GM12878 (cell line): ENCODE measurements around the gene RHBDF2. TPM values are rescaled to one million over a fixed set of nuclear protein-coding genes. Genes with fewer than 3 reads are reported as not detected.

ENCODE experiments used
- ASH2L ChIP-seq: fragments of 300-600, 200-600 bp; sonication (generic); IDR thresholded peaks from 2 replicates; pipeline ENCODE4 v1.6.1; 2017; ENCODE audit warnings: low read depth, mild to moderate bottlenecking, borderline replicate concordance
- BACH1 ChIP-seq: fragments of 450-650 bp; IDR thresholded peaks from 2 replicates; pipeline ENCODE4 v1.6.1; 2017; ENCODE audit warnings: mild to moderate bottlenecking, borderline replicate concordance
- BCLAF1 ChIP-seq: fragments of 450-650 bp; IDR thresholded peaks from 2 replicates; pipeline ENCODE4 v1.6.1; 2017; ENCODE audit warnings: antibody characterized with exemption, mild to moderate bottlenecking, moderate library complexity
- BRCA1 ChIP-seq: IDR thresholded peaks from 2 replicates; pipeline ENCODE4 v1.6.1; 2011; ENCODE audit warnings: low read depth, low read length, improper control_type of control experiment
- CBX3 ChIP-seq: fragments of 200-600 bp; sonication (generic); IDR thresholded peaks from 2 replicates; pipeline ENCODE4 v1.6.1; 2016; ENCODE audit warnings: low read depth, borderline replicate concordance
- DPF2 ChIP-seq: fragments of 450-650 bp; IDR thresholded peaks from 2 replicates; pipeline ENCODE4 v1.6.1; 2017; ENCODE audit warnings: mild to moderate bottlenecking
- ESRRA ChIP-seq: IDR thresholded peaks from 2 replicates; pipeline ENCODE4 v1.6.1; 2012; ENCODE audit warnings: mild to moderate bottlenecking, low read length, improper control_type of control experiment
- FOXM1 ChIP-seq: IDR thresholded peaks from 2 replicates; pipeline ENCODE4 v1.6.1; 2012; ENCODE audit warnings: low read depth, mild to moderate bottlenecking, inconsistent platforms, low read length, moderate library complexity
- JUNB ChIP-seq: IDR thresholded peaks from 2 replicates; pipeline ENCODE4 v1.6.1; 2016; ENCODE audit warnings: antibody characterized with exemption, mild to moderate bottlenecking
- KDM1A ChIP-seq: fragments of 200-600 bp; sonication (generic); IDR thresholded peaks from 2 replicates; pipeline ENCODE4 v1.6.1; 2016; ENCODE audit warnings: borderline replicate concordance
- MEF2B ChIP-seq: fragments of 450-650 bp; IDR thresholded peaks from 2 replicates; pipeline ENCODE4 v1.6.1; 2018; ENCODE audit warnings: mild to moderate bottlenecking, moderate library complexity; ENCODE audit not compliant: partially characterized antibody, poor library complexity, severe bottlenecking
- POLR2A ChIP-seq: IDR thresholded peaks from 2 replicates; pipeline ENCODE4 v1.6.1; 2011; ENCODE audit warnings: low read depth, mild to moderate bottlenecking, low read length
- ZBTB33 ChIP-seq: fragments of 450-650 bp; IDR thresholded peaks from 2 replicates; pipeline ENCODE4 v1.6.1; 2017; ENCODE audit warnings: mild to moderate bottlenecking
- ZBTB4 ChIP-seq: fragments of 450-650 bp; formaldehyde crosslinking; IDR thresholded peaks from 2 replicates; pipeline ENCODE4 v1.4.0; 2022; ENCODE audit warnings: mild to moderate bottlenecking, moderate library complexity
- ZNF207 ChIP-seq: fragments of 450-650 bp; IDR thresholded peaks from 2 replicates; pipeline ENCODE4 v1.6.1; 2014; ENCODE audit warnings: antibody characterized with exemption, mild to moderate bottlenecking, borderline replicate concordance
- ZNF384 ChIP-seq: IDR thresholded peaks from 2 replicates; pipeline ENCODE4 v1.6.1; 2012; ENCODE audit warnings: low read depth, mild to moderate bottlenecking, low read length, improper control_type of control experiment, borderline replicate concordance
- ZNF687 ChIP-seq: fragments of 450-650 bp; IDR thresholded peaks from 2 replicates; pipeline ENCODE4 v1.6.1; 2017; ENCODE audit warnings: mild to moderate bottlenecking, moderate library complexity
- polyA plus RNA-seq, 11 experiments: library from polyadenylated mRNA; depleted of rRNA in 4 of 11; unstranded in 6 of 11; stranded (reverse) in 5 of 11; fragments of >200 nt; fragmentation: Nextera tagmentation in 4 of 11; fragmentation: Illumina TruSeq in 1 of 11; extraction: Ambion mirVana in 4 of 11; extraction: Trizol in 1 of 11; gene quantifications; 1 replicate in 1 of 11; 2 replicates in 10 of 11; pipeline versions ENCODE4 v1.2.1 to v1.2.3, GENCODE V29; 2011 to 2016; ENCODE audit warnings: inconsistent platforms in 2 of 11, missing spikeins in 2 of 11, low read depth in 1 of 11
- total RNA-seq, 4 experiments: library from RNA; depleted of rRNA in 3 of 4; stranded (reverse); fragments of >200 nt in 3 of 4; fragmentation: Illumina TruSeq in 1 of 4; extraction: Trizol in 1 of 4; gene quantifications; 2 replicates each; pipeline versions ENCODE4 v1.2.1 to v1.2.3, GENCODE V29; 2013 to 2021

RHBDF2 gene
- total and polyA plus RNA-seq, 10 of the 15 experiments (the other 5 are each of a cell fraction or from before 2014, with no cell fraction given), result 0.97 to 43.0 (median 18.7) TPM

GRCh38 chr17:76497979-76498875 lies 3.0 kb downstream of the RHBDF2 start (continued):
- no peak for TF ChIP-seq BCLAF1
- TF ChIP-seq ZNF687, result peak; percentile 95
- no peak for TF ChIP-seq MEF2B
- TF ChIP-seq FOXM1, result no peak
- TF ChIP-seq ZBTB4, result no peak
- TF ChIP-seq DPF2, result peak; percentile 68; the same call in 1 of the 2 replicates
- peak; percentile 64 for TF ChIP-seq POLR2A
- TF ChIP-seq ASH2L, result no peak
- TF ChIP-seq ZBTB33, result no peak
- TF ChIP-seq KDM1A, result no peak
- TF ChIP-seq JUNB, result no peak
- no peak for TF ChIP-seq ZNF384
- TF ChIP-seq CBX3, result no peak
- no peak for TF ChIP-seq ESRRA
- no peak for TF ChIP-seq ZNF207
- no peak for TF ChIP-seq BRCA1
- 0 out of 2 replicates have a peak, but pooled peaks have one; percentile 10 for TF ChIP-seq BACH1
